Measurements from ENCODE around the gene ZDHHC21. TPM values are rescaled to one million over a fixed set of nuclear protein-coding genes. Genes with fewer than 3 reads are reported as not detected.
A peak's percentile ranks its signal among the peaks of the same experiment; 100 is the strongest.
"Not testable (repeated sequence)": the region's sequence is repeated elsewhere in the genome, so short reads cannot be mapped to it uniquely, and the experiment has no call there.

Gene ZDHHC21
- total RNA-seq, 1 donor from 2014 or later, result 16.7 TPM

DNA sequence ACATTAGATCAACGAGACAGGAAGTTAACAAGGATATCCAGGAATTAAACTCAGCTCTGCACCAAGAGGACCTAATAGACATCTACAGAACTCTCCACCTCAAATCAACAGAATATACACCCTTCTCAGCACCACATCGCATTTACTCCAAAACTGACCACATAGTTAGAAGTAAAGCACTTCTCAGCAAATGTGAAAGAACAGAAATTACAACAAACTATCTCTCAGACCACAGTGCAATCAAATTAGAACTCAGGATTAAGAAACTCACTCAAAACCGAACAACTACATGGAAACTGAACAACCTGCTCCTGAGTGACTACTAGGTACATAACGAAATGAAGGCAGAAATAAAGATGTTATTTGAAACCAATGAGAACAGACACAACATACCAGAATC is 10.6 kb downstream of the ZDHHC21 start:
- DNase-seq, result not testable (repeated sequence)

GRCh38 chr9:14678776-14679175 is 14.5 kb downstream of the ZDHHC21 start:
- DNase-seq, result no peak

GRCh38 chr9:14677872-14678271 is 15.4 kb downstream of the ZDHHC21 start:
- no peak for DNase-seq

DNA sequence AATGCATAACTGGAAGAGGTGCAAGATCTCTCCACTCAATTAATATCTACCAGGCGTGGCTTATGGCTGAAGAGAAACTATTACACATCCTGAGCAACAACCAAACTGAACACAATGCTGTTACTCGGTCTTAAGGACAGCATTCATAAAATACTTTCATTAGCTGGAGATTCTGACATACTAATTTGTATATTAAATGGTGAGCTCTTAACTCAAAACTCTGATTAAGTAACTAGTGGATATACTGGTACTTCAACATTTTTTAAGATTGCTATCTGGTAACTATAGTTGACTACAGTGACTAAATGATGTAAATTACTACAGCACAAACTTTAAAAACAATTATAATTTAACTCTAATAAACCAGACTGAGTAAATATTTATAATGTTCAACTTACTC is 15.8 kb downstream of the ZDHHC21 start:
- no peak for DNase-seq

DNA sequence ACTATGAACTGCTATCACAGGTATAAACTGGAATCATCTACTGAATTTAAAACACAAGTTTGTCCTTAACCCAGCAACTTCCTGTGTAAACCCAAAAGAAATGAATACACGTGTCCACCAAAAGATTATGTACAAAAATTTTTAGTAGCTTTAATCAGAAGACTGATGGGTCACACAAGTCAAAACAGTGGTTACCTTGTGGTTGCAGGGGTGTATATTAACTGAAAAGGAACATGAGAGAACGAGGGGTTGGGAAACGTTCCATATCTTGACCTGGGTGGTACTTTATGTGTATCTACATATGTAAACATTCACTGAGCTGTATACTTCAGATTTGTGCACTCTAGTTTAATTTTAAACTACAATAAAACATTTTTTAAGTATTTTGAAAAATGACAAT is 18.6 kb downstream of the ZDHHC21 start:
- DNase-seq, result no peak

- no peak for DNase-seq
Measured at GRCh38 chr9:14671377-14671776, 21.9 kb downstream of the ZDHHC21 start.

DNA sequence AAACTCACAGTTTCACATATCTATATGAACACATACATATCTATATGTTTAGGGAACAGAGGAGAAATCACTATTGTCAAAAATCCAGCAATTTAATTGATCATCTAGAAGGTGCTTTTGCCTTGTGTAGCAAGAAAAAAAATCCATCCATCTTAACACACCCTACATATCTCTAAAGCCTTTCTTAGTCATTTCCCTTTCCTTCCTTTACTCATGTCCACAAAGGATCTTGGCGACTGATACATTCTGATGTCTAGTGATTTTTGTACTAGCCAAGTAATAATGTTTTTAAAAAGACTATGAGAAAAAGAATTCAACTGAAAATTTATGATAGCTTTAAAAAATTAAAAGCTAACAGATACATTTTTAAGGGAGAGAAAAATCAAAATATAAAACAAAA is 22.5 kb downstream of the ZDHHC21 start:
- peak; percentile 75 for DNase-seq

DNA sequence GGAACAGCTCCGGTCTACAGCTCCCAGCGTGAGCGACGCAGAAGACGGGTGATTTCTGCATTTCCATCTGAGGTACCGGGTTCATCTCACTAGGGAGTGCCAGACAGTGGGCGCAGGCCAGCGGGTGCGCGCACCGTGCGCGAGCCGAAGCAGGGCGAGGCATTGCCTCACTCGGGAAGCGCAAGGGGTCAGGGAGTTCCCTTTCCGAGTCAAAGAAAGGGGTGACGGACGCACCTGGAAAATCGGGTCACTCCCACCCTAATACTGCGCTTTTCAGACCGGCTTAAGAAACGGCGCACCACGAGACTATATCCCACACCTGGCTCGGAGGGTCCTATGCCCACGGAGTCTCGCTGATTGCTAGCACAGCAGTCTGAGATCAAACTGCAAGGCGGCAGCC is 29.2 kb downstream of the ZDHHC21 start:
- DNase-seq, result not testable (repeated sequence)

DNA sequence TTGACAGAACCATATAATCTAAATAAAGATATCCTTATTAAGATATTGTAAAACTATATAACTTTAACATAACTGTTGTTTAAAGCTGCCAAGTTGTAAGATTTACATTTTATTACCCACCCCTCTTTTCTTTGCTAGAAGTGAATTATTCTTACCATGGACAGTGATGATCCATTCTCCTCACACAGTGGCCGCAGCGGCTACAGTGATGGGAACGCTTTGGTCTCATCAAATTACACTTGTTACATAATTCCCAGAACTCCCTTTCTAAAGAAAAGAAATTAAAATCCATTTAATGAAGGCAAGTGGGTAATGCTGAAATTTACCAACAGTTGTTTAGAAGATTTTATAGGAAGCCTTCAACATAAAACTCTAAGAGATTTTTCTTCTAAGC is 31.2 kb downstream of the ZDHHC21 start:
- DNase-seq, result no peak

- DNase-seq, result peak; percentile 67
Measured at GRCh38 chr9:14661421-14662059, 31.7 kb downstream of the ZDHHC21 start.

DNA sequence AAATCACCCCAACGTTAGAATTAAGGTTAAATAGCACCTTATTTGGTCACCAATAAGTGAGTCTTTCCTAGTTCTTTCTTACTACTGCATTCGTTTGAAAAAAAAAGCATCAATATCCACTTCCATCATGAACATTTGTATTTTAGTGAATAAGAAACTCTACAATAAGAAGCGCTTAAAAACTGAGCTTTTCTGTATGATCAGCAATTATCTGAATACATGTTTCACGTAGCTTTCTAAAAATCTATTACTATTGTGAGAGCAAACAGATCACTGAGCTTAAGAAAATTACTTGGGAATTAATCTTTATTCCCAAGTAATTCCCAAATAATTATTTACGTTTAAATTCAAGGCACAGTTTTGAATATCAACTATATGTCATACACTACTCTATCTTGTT is 32.5 kb downstream of the ZDHHC21 start:
- DNase-seq, result no peak

DNA sequence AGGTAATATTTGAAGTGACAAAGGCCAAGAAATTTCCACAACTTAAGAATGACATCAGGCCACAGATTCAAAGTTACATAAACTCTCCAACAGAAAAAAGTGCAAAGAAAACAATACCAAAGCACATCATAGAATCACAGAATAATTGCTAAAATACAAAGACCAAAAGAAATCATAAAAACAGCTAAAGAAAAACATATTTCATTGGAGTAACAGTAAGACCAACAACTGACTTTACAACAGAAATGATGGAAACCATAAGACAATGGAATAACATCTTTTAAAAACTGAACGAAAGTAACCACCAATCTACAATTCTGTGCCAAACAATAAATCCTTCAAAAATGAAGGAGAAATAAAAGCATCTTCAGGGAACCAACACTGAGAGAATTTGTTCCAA is 38.3 kb downstream of the ZDHHC21 start:
- peak; percentile 14 for DNase-seq

DNA sequence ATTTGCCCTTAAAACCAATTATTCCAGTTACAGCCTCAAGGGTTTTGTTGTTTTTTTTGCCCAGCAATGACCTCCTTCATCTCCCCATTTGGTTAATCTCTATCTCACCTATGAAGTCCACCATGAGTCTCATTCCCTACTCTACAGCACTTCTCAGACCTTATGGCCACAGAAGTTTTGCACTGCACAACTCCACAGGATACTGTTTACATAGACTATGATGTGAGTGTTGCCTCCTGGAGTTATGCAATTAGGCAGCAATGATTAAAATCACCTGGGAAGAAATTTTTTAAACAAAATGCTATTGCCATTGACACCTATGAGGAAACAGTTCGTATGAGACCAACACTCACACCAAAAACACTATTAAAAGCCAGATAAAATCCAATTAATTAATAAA is 39.7 kb downstream of the ZDHHC21 start:
- DNase-seq, result no peak

GRCh38 chr9:14652729-14653377 is 40.4 kb downstream of the ZDHHC21 start:
- peak; percentile 52 for DNase-seq

GRCh38 chr9:14650596-14650995 is 42.6 kb downstream of the ZDHHC21 start:
- no peak for DNase-seq

DNA sequence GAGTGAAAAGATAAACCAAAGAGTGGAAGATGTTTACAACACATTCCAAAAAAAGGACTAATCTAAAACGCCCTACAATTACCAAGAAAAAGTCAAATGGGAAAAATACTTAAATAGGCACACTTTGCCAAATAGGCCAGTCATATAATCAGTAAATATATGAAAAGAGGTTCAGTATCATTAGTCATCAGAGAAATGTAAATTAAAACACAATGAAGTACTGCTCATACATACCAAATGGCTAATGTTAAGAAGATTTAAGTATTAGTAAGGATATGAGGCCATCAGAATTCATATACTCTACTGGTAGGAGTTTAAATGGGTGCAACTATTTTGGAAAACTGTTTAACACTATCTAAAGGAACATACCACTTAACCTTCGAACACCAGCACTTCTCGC is 47.6 kb downstream of the ZDHHC21 start:
- DNase-seq, result no peak

DNA sequence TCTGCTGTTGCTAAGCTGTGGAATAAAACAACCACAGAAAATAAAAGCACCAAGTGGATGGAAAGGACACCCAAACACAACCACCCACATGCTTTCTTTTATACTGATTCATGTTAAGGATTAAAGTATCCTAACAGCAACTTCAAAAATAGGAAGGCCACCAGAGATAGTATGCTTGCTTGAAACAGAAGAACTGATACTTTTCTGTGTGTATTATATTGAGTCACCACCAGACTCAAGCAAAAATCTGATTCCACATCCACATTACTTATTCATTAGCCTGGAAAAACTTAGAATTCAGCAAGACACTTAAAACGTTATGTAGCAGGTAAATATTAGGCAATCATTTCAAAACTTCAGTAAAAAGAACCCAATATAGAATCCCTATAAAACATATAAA is 52.3 kb downstream of the ZDHHC21 start:
- no peak for DNase-seq

GRCh38 chr9:14640294-14640693 is 52.9 kb downstream of the ZDHHC21 start:
- DNase-seq, result no peak

DNA sequence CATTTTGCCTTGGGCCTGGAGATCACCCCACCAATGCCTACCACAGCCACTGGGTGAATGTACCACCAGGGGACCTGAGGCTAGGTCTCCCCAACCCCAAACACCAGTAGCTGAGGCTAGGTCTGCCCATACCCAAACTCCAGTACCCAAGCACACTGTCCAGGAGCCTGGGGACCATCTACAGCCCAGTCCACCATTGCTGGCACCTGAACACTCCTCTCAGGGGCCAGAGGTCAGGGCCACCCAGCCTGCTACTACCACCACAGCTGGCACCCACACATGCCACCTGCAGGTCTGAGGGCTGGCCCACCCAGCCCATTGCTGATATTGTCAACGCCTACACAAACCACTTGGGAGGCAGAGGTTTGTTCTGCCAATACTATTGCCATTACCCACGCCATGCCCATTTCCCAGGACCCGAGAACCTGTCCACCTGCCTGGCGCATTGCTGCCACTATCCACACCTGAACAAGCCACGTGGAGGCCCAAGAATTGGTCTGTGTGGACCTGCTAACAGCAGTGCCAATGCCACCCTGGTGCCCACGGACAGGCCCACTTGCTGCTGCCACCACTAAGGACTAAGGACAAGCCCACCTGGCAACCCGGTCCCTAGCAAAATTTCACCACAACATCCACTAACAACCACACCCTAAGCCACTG is 59.2 kb downstream of the ZDHHC21 start:
- DNase-seq, result no peak

DNA sequence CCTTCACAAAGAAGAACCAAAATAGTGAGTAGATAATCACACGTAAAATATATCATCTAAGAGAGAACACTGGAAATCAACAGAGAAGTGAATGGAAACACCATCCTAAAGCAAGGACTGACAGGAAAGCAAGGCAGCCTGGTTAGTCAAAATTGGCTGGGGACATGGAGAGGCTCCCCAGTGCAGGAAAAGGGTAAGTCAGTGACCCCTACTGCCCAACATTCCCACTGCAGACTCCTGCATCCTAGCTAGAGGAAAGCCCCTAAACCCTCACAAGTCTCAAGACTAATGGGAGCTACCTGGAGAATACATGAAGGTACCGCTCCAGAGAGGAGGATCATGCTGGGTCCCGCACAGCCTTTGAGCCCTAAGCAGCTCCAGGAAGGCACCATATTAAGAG is 60.1 kb downstream of the ZDHHC21 start:
- no peak for DNase-seq

DNA sequence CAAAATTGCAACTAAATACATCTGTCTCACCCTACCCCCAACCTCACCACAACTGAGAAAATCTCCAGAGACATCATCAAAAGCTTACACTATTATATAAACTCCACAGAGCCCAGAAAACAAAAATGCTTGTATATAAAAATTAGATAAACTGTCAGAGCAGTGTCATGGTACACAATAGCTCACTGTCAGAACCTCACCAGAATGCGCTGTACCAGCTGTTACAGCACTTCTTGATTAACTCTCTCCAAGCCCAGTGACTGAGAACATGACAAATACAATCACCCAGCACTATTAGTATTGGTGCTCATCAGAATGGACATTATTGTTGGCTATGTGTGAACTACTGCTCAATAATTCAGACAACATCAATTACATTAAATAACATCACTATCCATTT is 65.7 kb downstream of the ZDHHC21 start:
- DNase-seq, result no peak

DNA sequence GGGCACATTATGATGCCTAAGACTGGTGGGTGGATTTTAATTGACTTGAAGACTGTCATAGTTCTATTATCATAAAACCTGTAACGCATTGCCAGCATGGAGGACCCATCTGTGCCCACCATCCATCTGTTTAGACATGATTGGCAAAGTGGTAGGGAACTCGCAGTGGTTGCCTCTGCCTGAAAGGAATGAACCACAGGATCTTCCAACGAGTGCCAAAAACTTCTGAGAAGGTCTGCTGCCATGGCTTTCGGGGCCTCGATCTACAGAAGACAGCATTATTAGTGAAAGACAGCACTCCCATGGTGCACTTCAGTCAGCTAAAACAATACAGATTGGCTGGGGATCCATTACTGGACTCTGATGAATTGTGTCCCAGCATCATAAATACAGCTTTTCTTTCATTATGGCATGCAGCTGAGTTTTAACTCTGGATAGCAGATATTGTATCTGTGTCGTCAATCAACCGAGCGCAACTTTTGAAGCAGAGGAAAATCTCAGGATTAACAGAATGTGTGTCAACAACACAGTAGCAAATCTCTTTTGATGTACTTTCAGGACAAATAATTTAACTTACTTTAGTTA is 74.3 kb downstream of the ZDHHC21 start:
- DNase-seq, result no peak

- peak; percentile 81 for DNase-seq
Measured at GRCh38 chr9:14616188-14616982, 76.8 kb downstream of the ZDHHC21 start.
